22Rv1 (cell line): Measurements from ENCODE around the gene EEF1AKMT3.

Experiments used
- CTCF ChIP-seq: fragments of 450-650 bp; IDR thresholded peaks from 2 replicates; pipeline ENCODE4 v1.5.1; 2017; ENCODE audit warnings: mild to moderate bottlenecking
- ZFX ChIP-seq: fragments of 450-650 bp; IDR thresholded peaks from 2 replicates; pipeline ENCODE4 v1.6.1; 2017; ENCODE audit warnings: antibody characterized with exemption, borderline replicate concordance

GRCh38 chr12:57781801-57782200 is 9.4 kb downstream of the EEF1AKMT3 start:
- TF ChIP-seq CTCF (no peak), ZFX (no peak)
